Pulmonary artery endothelial cell (primary cell): Measurements from ENCODE around the gene IL1RAPL2. TPM values are rescaled to one million over a fixed set of nuclear protein-coding genes. Genes with fewer than 3 reads are reported as not detected.

ENCODE experiments used
- DNase-seq: peaks from one replicate; pipeline ENCODE4 v3.0.0-alpha.2; 2011; ENCODE audit warnings: low read depth, low spot score
- total RNA-seq: library from RNA; depleted of rRNA; stranded (reverse); fragments of >200 nt; gene quantifications from 2 replicates; pipeline ENCODE4 v1.2.3, GENCODE V29; 2014

Gene IL1RAPL2
- total RNA-seq, 1 donor from 2014 or later: not detected

- no peak for DNase-seq
These were observed 1132.2 kb downstream of the IL1RAPL2 start for GRCh38 chrX:105697984-105698781.

GRCh38 chrX:105700331-105700730 is 1134.3 kb downstream of the IL1RAPL2 start:
- DNase-seq: no peak

GRCh38 chrX:105701310-105702052 is 1135.5 kb downstream of the IL1RAPL2 start:
- no peak for DNase-seq

GRCh38 chrX:105703876-105704275 is 1137.9 kb downstream of the IL1RAPL2 start:
- DNase-seq: no peak

GRCh38 chrX:105706041-105706440 is 1140.0 kb downstream of the IL1RAPL2 start:
- no peak for DNase-seq

GRCh38 chrX:105711805-105712204 is 1145.8 kb downstream of the IL1RAPL2 start:
- DNase-seq: no peak

- DNase-seq: no peak
These were observed 1149.7 kb downstream of the IL1RAPL2 start for GRCh38 chrX:105715746-105716145.

- DNase-seq: no peak
These were observed 1158.2 kb downstream of the IL1RAPL2 start for GRCh38 chrX:105723966-105724735.

- no peak for DNase-seq
These were observed 1159.2 kb downstream of the IL1RAPL2 start for GRCh38 chrX:105725228-105725627.

- no peak for DNase-seq
These were observed 1172.2 kb downstream of the IL1RAPL2 start for GRCh38 chrX:105738162-105738561.

GRCh38 chrX:105744291-105744690 is 1178.3 kb downstream of the IL1RAPL2 start:
- no peak for DNase-seq

- no peak for DNase-seq
These were observed 1178.9 kb downstream of the IL1RAPL2 start for GRCh38 chrX:105744946-105745345.

- no peak for DNase-seq
These were observed 1179.9 kb downstream of the IL1RAPL2 start for GRCh38 chrX:105745863-105746262.

- no peak for DNase-seq
These were observed 1186.4 kb downstream of the IL1RAPL2 start for GRCh38 chrX:105752338-105752956.

- DNase-seq: no peak
These were observed 1187.4 kb downstream of the IL1RAPL2 start for GRCh38 chrX:105753411-105753810.

- no peak for DNase-seq
These were observed 1188.4 kb downstream of the IL1RAPL2 start for GRCh38 chrX:105754286-105754964.

GRCh38 chrX:105755109-105755508 is 1189.1 kb downstream of the IL1RAPL2 start:
- DNase-seq: no peak

- DNase-seq: no peak
These were observed 1192.8 kb downstream of the IL1RAPL2 start for GRCh38 chrX:105758754-105759153.

GRCh38 chrX:105759598-105759997 is 1193.6 kb downstream of the IL1RAPL2 start:
- no peak for DNase-seq

- no peak for DNase-seq
These were observed 1199.7 kb downstream of the IL1RAPL2 start for GRCh38 chrX:105765691-105766090.

- DNase-seq: no peak
These were observed 1207.8 kb downstream of the IL1RAPL2 start for GRCh38 chrX:105773801-105774200.
